Activated CD4-positive, alpha-beta T cell treated with anti-CD3 and anti-CD28 coated beads, Interleukin-2, amount 10 ng/mL, durations not matched to agents 24 days and 14 days (primary cell): ENCODE data around the gene CCDC6. TPM values are rescaled to one million over a fixed set of nuclear protein-coding genes. Genes with fewer than 3 reads are reported as not detected.
"Not testable (repeated sequence)": the region's sequence is repeated elsewhere in the genome, so short reads cannot be mapped to it uniquely, and the experiment has no call there.

ENCODE experiments used
- DNase-seq: peaks from one replicate; pipeline ENCODE4 v3.0.0; 2022
- H3K27ac Mint-ChIP-seq: one replicate; pipeline ENCODE4 v1.8.0; 2022; ENCODE audit warnings: mild to moderate bottlenecking, mixed read lengths
- H3K27me3 Mint-ChIP-seq: one replicate; pipeline ENCODE4 v1.8.0; 2022; ENCODE audit warnings: mixed read lengths
- H3K36me3 Mint-ChIP-seq: one replicate; pipeline ENCODE4 v1.8.0; 2022; ENCODE audit warnings: low read depth, mild to moderate bottlenecking, mixed read lengths
- H3K4me1 Mint-ChIP-seq: one replicate; pipeline ENCODE4 v1.8.0; 2021; ENCODE audit warnings: mixed read lengths
- H3K4me3 Mint-ChIP-seq: one replicate; pipeline ENCODE4 v1.8.0; 2022; ENCODE audit warnings: mild to moderate bottlenecking, moderate library complexity, mixed read lengths
- H3K9me3 Mint-ChIP-seq: one replicate; pipeline ENCODE4 v1.8.0; 2021; ENCODE audit warnings: mixed read lengths
- intact Hi-C: fragments of 100-400 bp; cut with micrococcal nuclease; formaldehyde crosslinking; loops from one replicate; pipeline ENCODE4 v1.15.1; 2023
- total RNA-seq: library from RNA; stranded (reverse); gene quantifications from 2 replicates; pipeline ENCODE4 v1.2.3, GENCODE V29; 2022

CCDC6 gene
- total RNA-seq, 1 donor from 2014 or later = 85.1 TPM

DNA sequence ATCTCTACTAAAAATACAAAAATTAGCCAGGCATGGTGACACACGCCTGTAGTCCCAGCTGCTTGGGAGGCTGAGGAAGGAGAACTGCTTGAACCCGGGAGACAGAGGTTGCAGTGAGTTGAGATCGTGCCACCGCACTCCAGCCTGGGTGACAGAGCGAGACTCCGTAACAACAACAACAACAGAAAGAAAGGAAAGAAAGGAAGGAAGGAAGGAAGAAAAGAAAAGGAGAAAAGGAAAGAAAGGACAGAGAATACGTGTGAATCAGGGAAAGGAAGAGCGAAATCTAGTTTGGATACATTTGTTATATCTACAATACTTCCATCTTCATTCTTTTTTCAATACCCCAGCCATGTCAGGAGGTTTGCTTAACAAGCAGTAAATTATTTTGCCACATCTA lies 21.5 kb downstream of the CCDC6 start:
- peak overlapping the region; percentile 90 for H3K27ac Mint-ChIP-seq
- peaks cover 79% of the 10 kb centered on the region for H3K4me1 Mint-ChIP-seq
- DNase-seq, H3K9me3 Mint-ChIP-seq, H3K27me3 Mint-ChIP-seq: not testable (repeated sequence)
- H3K4me3 Mint-ChIP-seq = peak overlapping the region; percentile 69
- peaks cover 33% of the 10 kb centered on the region for H3K36me3 Mint-ChIP-seq
- intact Hi-C loops = loop anchor here (5.0 kb wide), 1 partner anchor 847 kb away; no protein-coding TSS in a partner anchor

- Mint-ChIP-seq H3K9me3 (no peaks in the 10 kb centered on the region), H3K4me1 (peaks cover 80% of the 10 kb centered on the region), H3K36me3 (peaks cover 27% of the 10 kb centered on the region), H3K27me3 (no peaks in the 10 kb centered on the region), H3K4me3 (peak overlapping the region; percentile 69), H3K27ac (peak overlapping the region; percentile 92)
- no peak for DNase-seq
- intact Hi-C loops = loop anchor here (1.0 to 5.0 kb wide), 6 partner anchors 17 to 851 kb away; no protein-coding TSS in a partner anchor
Measured at GRCh38 chr10:59881640-59882039, 24.7 kb downstream of the CCDC6 start.

- Mint-ChIP-seq H3K4me1 (peaks cover 74% of the 10 kb centered on the region), H3K4me3 (peak overlapping the region; percentile 69), H3K27me3 (no peaks in the 10 kb centered on the region), H3K27ac (peak overlapping the region; percentile 92), H3K9me3 (no peaks in the 10 kb centered on the region), H3K36me3 (peaks cover 28% of the 10 kb centered on the region)
- DNase-seq = peak; percentile 87
- intact Hi-C loops = loop anchor here (1.0 to 5.0 kb wide), 6 partner anchors 16 to 851 kb away; no protein-coding TSS in a partner anchor
Measured at GRCh38 chr10:59880971-59881510, 25.3 kb downstream of the CCDC6 start.

DNA sequence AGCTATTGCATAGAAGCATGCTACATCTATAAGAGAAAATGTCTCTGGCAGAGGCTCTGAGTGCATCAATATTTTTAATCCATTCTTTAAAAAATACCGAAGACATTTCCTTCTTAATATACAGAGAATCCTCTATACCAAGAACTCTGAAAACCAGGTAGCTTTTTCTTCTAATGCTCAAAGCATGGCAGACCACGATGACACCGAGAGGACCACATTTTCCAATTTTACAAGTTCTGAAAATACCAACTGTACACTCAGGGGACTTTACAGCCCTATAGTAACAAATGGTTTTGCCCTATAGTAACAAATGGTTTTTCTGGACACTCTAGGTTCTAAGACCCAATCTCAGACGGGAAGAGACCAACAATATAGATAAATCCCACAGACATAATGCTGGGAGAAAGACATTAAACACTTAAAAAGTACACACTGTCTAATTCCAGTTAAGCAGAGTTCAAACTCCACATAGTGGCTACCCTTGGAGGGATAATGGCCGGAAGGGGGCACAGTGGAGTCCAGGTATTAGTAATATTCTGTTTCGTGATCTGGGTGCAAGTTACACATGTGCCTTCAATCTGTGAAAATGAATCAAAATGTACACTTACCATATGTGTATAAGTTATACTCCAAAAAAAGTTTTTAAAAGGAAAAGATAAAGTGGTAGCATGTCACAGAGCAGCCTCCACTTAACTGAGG lies 26.2 kb downstream of the CCDC6 start:
- intact Hi-C loops = loop anchor here (2.0 to 5.0 kb wide), 4 partner anchors 15 to 852 kb away; no protein-coding TSS in a partner anchor
- DNase-seq = no peak
- Mint-ChIP-seq H3K27me3 (no peaks in the 10 kb centered on the region), H3K27ac (peak overlapping the region; percentile 92), H3K4me1 (peaks cover 70% of the 10 kb centered on the region), H3K4me3 (peak overlapping the region; percentile 69), H3K36me3 (peaks cover 28% of the 10 kb centered on the region), H3K9me3 (no peaks in the 10 kb centered on the region)

- Mint-ChIP-seq H3K27ac (peak overlapping the region; percentile 92), H3K9me3 (no peaks in the 10 kb centered on the region), H3K4me3 (peak overlapping the region; percentile 69), H3K36me3 (peaks cover 28% of the 10 kb centered on the region), H3K27me3 (no peaks in the 10 kb centered on the region), H3K4me1 (peaks cover 67% of the 10 kb centered on the region)
- intact Hi-C loops = loop anchor here (1.0 to 5.0 kb wide), 2 partner anchors 8 to 153 kb away; no protein-coding TSS in a partner anchor
- DNase-seq = no peak
Measured at GRCh38 chr10:59879363-59879913, 26.9 kb downstream of the CCDC6 start.

DNA sequence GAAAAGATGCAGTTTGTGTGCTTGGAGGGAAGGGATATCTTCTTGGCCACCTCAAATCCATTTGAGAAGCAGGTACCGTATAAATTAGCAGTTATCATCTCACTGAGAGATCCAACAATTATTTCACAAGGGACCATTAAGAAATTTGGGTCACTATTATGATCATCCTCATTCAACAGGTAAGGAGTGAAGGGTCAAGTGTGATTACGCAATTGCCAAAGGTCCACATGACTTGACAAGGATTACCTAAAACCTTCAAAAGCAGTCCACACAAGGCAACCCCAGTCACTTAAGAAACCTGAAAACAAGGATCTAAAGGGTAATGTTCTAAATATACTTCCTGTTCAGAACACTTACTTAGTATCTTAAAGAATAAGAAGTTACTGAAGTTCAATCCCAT lies 27.4 kb downstream of the CCDC6 start:
- Mint-ChIP-seq H3K4me3 (peak overlapping the region; percentile 54), H3K36me3 (peaks cover 24% of the 10 kb centered on the region), H3K4me1 (peaks cover 67% of the 10 kb centered on the region), H3K27ac (peak overlapping the region; percentile 92), H3K9me3 (no peaks in the 10 kb centered on the region), H3K27me3 (no peaks in the 10 kb centered on the region)
- intact Hi-C loops = loop anchor here (1.0 to 5.0 kb wide), 2 partner anchors 8 to 153 kb away; no protein-coding TSS in a partner anchor
- DNase-seq = no peak

DNA sequence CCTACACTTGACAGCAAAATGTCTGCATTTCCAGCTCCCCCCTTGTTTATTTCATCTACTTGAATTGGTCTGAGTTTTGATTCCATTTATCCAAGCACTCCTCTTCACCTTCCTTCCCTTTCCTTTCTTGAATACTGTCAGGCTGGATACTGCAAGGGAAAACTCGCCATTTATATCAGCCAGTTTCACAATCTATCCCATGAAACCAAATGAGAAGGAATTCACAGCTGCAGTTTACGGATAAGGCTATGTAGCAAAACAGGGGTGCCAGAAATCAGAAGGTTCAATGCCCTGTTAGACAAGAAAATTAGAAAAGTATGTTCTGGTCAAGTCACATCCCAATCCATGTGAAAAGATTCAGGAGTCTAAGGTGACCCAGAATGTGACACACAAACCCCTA lies 28.1 kb downstream of the CCDC6 start:
- intact Hi-C loops = loop anchor here (5.0 kb wide), 1 partner anchor 154 kb away; no protein-coding TSS in a partner anchor

GRCh38 chr10:59877191-59877671 lies 29.1 kb downstream of the CCDC6 start:
- H3K27ac Mint-ChIP-seq = peak overlapping the region; percentile 88
- H3K27me3 Mint-ChIP-seq = no peaks in the 10 kb centered on the region
- no peak for DNase-seq
- peaks cover 30% of the 10 kb centered on the region for H3K36me3 Mint-ChIP-seq
- intact Hi-C loops = loop anchor here (5.0 kb wide), 1 partner anchor 155 kb away; no protein-coding TSS in a partner anchor
- H3K4me1 Mint-ChIP-seq = peaks cover 69% of the 10 kb centered on the region
- peak overlapping the region; percentile 42 for H3K4me3 Mint-ChIP-seq
- no peaks in the 10 kb centered on the region for H3K9me3 Mint-ChIP-seq

More for the DNA sequence above, 28.1 kb downstream of the CCDC6 start:
- no peak for DNase-seq
- peaks cover 24% of the 10 kb centered on the region for H3K36me3 Mint-ChIP-seq
- H3K4me1 Mint-ChIP-seq = peaks cover 63% of the 10 kb centered on the region
- no peaks in the 10 kb centered on the region for H3K27me3 Mint-ChIP-seq
- H3K9me3 Mint-ChIP-seq = no peaks in the 10 kb centered on the region
- H3K4me3 Mint-ChIP-seq = peak overlapping the region; percentile 54
- peak overlapping the region; percentile 92 for H3K27ac Mint-ChIP-seq

- no peak for DNase-seq
- H3K4me3 Mint-ChIP-seq = no peak overlapping the region
- peaks cover 72% of the 10 kb centered on the region for H3K4me1 Mint-ChIP-seq
- intact Hi-C loops = loop anchor here (5.0 kb wide), 1 partner anchor 156 kb away; no protein-coding TSS in a partner anchor
- H3K9me3 Mint-ChIP-seq = no peaks in the 10 kb centered on the region
- H3K27me3 Mint-ChIP-seq = no peaks in the 10 kb centered on the region
- peaks cover 30% of the 10 kb centered on the region for H3K36me3 Mint-ChIP-seq
- H3K27ac Mint-ChIP-seq = no peak overlapping the region
Measured at GRCh38 chr10:59876695-59877094, 29.7 kb downstream of the CCDC6 start.

- DNase-seq, H3K4me3 Mint-ChIP-seq, H3K9me3 Mint-ChIP-seq, H3K27me3 Mint-ChIP-seq, H3K27ac Mint-ChIP-seq: not testable (repeated sequence)
- intact Hi-C loops = loop anchor here (5.0 kb wide), 1 partner anchor 156 kb away; no protein-coding TSS in a partner anchor
- Mint-ChIP-seq H3K36me3 (peaks cover 29% of the 10 kb centered on the region), H3K4me1 (peaks cover 67% of the 10 kb centered on the region)
Measured at GRCh38 chr10:59876208-59876607, 30.1 kb downstream of the CCDC6 start.

- no peaks in the 10 kb centered on the region for H3K9me3 Mint-ChIP-seq
- H3K27me3 Mint-ChIP-seq = no peaks in the 10 kb centered on the region
- DNase-seq = no peak
- H3K4me3 Mint-ChIP-seq = no peak overlapping the region
- H3K4me1 Mint-ChIP-seq = peaks cover 62% of the 10 kb centered on the region
- no peak overlapping the region for H3K27ac Mint-ChIP-seq
- H3K36me3 Mint-ChIP-seq = peaks cover 26% of the 10 kb centered on the region
- intact Hi-C loops = no loop called here
Measured at GRCh38 chr10:59873896-59874295, 32.5 kb downstream of the CCDC6 start.

DNA sequence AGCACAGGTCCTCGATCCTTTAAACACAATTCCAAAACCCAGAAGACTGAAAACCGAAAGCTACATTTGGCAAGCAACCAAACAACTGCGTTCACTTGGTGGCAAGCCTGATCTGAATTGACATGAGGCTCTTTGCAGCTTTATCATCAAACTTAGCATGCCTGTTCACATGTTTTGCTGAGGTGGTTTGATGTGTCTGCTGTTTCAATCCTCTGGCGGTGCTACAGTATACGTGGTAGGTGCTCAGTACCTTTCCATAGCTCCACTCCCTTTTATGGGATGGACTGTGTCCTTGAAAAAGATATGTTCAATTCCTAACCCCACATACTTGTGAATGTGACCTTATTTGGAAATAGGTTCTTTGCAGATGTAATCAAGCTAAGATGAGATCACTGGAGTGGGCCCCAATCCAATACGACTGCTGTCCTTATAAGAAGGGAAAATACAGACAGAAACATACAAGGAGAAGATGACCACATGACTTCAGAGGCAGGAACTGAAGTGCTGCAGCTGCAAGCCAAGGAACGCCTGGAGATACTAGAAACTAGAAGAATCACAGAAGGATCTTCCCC lies 33.4 kb downstream of the CCDC6 start:
- Mint-ChIP-seq H3K9me3 (no peaks in the 10 kb centered on the region), H3K27ac (peak overlapping the region; percentile 78), H3K4me1 (peaks cover 56% of the 10 kb centered on the region), H3K27me3 (no peaks in the 10 kb centered on the region), H3K4me3 (peak overlapping the region; percentile 53), H3K36me3 (peaks cover 22% of the 10 kb centered on the region)
- intact Hi-C loops = no loop called here
- no peak for DNase-seq

DNA sequence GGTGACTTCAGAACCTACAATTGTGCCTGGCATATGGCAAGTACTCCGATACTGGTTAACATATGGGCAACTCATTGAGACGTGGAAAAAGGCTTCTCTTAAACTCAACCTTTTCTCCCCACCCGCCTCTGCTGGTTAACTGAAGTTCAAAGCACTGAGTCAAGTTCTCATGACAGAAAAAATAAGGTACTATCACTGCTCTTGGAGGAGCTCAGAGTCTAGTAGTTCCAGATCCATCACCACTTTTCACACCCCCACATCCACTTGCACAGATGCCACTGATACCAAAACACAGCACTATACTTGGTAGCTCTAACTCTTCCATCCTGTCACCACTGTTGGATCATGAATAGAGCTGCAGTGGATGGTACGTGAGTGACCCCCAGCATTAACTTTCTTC lies 36.2 kb downstream of the CCDC6 start:
- Mint-ChIP-seq H3K9me3 (no peaks in the 10 kb centered on the region), H3K27ac (peak overlapping the region; percentile 56), H3K4me3 (no peak overlapping the region), H3K4me1 (peaks cover 58% of the 10 kb centered on the region), H3K36me3 (peaks cover 13% of the 10 kb centered on the region), H3K27me3 (no peaks in the 10 kb centered on the region)
- intact Hi-C loops = no loop called here
- DNase-seq = no peak
